KOPT-K1 (cell line): ENCODE measurements around the gene TXK.
A peak's percentile ranks its signal among the peaks of the same experiment; 100 is the strongest.

ENCODE experiments used
- H3K27ac ChIP-seq: fragments of 200-600 bp; sonication (generic); 2 replicates; pipeline ENCODE4 v1.5.1; 2016; ENCODE audit warnings: antibody characterized with exemption, mild to moderate bottlenecking, low read depth, low read length; ENCODE audit not compliant: poor library complexity, severe bottlenecking
- H3K36me3 ChIP-seq: fragments of 200-600 bp; sonication (generic); 2 replicates; pipeline ENCODE4 v1.5.1; 2017; ENCODE audit warnings: antibody characterized with exemption, mild to moderate bottlenecking, low read length, moderate library complexity; ENCODE audit not compliant: insufficient read depth
- H3K9me3 ChIP-seq: fragments of 200-600 bp; sonication (generic); 2 replicates; pipeline ENCODE4 v1.5.1; 2017; ENCODE audit warnings: antibody characterized with exemption, low read length, mild to moderate bottlenecking; ENCODE audit not compliant: insufficient read depth, poor library complexity, severe bottlenecking

The TXK gene

GRCh38 chr4:48152259-48152658 lies 18.2 kb upstream of the TXK start:
- H3K27ac ChIP-seq, result no peak overlapping the region
- peaks cover 35% of the 10 kb centered on the region for H3K9me3 ChIP-seq
- peaks cover 4% of the 10 kb centered on the region; the same call in 1 of the 2 replicates for H3K36me3 ChIP-seq

- Histone ChIP-seq H3K9me3 (peaks cover 17% of the 10 kb centered on the region), H3K27ac (no peak overlapping the region), H3K36me3 (no peaks in the 10 kb centered on the region)
These were observed 15.8 kb upstream of the TXK start for GRCh38 chr4:48149827-48150370.

GRCh38 chr4:48147621-48148020 lies 13.6 kb upstream of the TXK start:
- Histone ChIP-seq H3K27ac (no peak overlapping the region), H3K9me3 (no peaks in the 10 kb centered on the region), H3K36me3 (no peaks in the 10 kb centered on the region)

- Histone ChIP-seq H3K9me3 (no peaks in the 10 kb centered on the region), H3K27ac (no peak overlapping the region), H3K36me3 (no peaks in the 10 kb centered on the region)
These were observed 7.0 kb upstream of the TXK start for GRCh38 chr4:48141048-48141447.

GRCh38 chr4:48139691-48140090 lies 5.6 kb upstream of the TXK start:
- Histone ChIP-seq H3K27ac (peak overlapping the region; percentile 71), H3K9me3 (no peaks in the 10 kb centered on the region), H3K36me3 (no peaks in the 10 kb centered on the region)

- H3K27ac ChIP-seq, result peak overlapping the region; percentile 71
- H3K36me3 ChIP-seq, result no peaks in the 10 kb centered on the region
- no peaks in the 10 kb centered on the region for H3K9me3 ChIP-seq
These were observed 4.9 kb upstream of the TXK start for GRCh38 chr4:48138936-48139335.

- no peaks in the 10 kb centered on the region for H3K36me3 ChIP-seq
- peak overlapping the region; percentile 71 for H3K27ac ChIP-seq
- H3K9me3 ChIP-seq, result no peaks in the 10 kb centered on the region
These were observed 4.5 kb upstream of the TXK start for GRCh38 chr4:48138511-48138910.

- H3K36me3 ChIP-seq, result no peaks in the 10 kb centered on the region
- H3K9me3 ChIP-seq, result no peaks in the 10 kb centered on the region
- peak overlapping the region; percentile 71 for H3K27ac ChIP-seq
These were observed 3.8 kb upstream of the TXK start for GRCh38 chr4:48137846-48138245.

GRCh38 chr4:48133669-48134068 lies 381 bp downstream of the TXK start:
- H3K9me3 ChIP-seq, result no peaks in the 10 kb centered on the region
- peak overlapping the region; percentile 65 for H3K27ac ChIP-seq
- H3K36me3 ChIP-seq, result no peaks in the 10 kb centered on the region

GRCh38 chr4:48131736-48132135 lies 2.3 kb downstream of the TXK start:
- H3K36me3 ChIP-seq, result no peaks in the 10 kb centered on the region
- H3K9me3 ChIP-seq, result no peaks in the 10 kb centered on the region
- H3K27ac ChIP-seq, result no peak overlapping the region

- H3K9me3 ChIP-seq, result no peaks in the 10 kb centered on the region
- peak overlapping the region; percentile 47 for H3K27ac ChIP-seq
- no peaks in the 10 kb centered on the region for H3K36me3 ChIP-seq
These were observed 4.0 kb downstream of the TXK start for GRCh38 chr4:48130100-48130499.

GRCh38 chr4:48129307-48130014 lies 4.6 kb downstream of the TXK start:
- peak overlapping the region; percentile 47 for H3K27ac ChIP-seq
- no peaks in the 10 kb centered on the region for H3K9me3 ChIP-seq
- H3K36me3 ChIP-seq, result no peaks in the 10 kb centered on the region

GRCh38 chr4:48127682-48128404 lies 6.2 kb downstream of the TXK start:
- Histone ChIP-seq H3K9me3 (no peaks in the 10 kb centered on the region), H3K27ac (no peak overlapping the region), H3K36me3 (no peaks in the 10 kb centered on the region)

- no peak overlapping the region for H3K27ac ChIP-seq
- H3K36me3 ChIP-seq, result no peaks in the 10 kb centered on the region
- no peaks in the 10 kb centered on the region for H3K9me3 ChIP-seq
These were observed 6.8 kb downstream of the TXK start for GRCh38 chr4:48127231-48127630.

GRCh38 chr4:48126621-48127020 lies 7.4 kb downstream of the TXK start:
- Histone ChIP-seq H3K36me3 (no peaks in the 10 kb centered on the region), H3K27ac (no peak overlapping the region), H3K9me3 (no peaks in the 10 kb centered on the region)

- H3K27ac ChIP-seq, result no peak overlapping the region
- H3K36me3 ChIP-seq, result no peaks in the 10 kb centered on the region
- no peaks in the 10 kb centered on the region for H3K9me3 ChIP-seq
These were observed 9.2 kb downstream of the TXK start for GRCh38 chr4:48124870-48125269.
